Trophoblast cell (in vitro differentiated cells and primary cell): Measurements from ENCODE around the gene POLRMT.

Source experiments
- DNase-seq, 2 donors: peaks; one replicate each; pipeline ENCODE4 v3.0.0-alpha.2; 2016
- H2AFZ ChIP-seq: 2 replicates; pipeline ENCODE4 v1.6.1; 2013; ENCODE audit warnings: low read length, moderate library complexity, mild to moderate bottlenecking; ENCODE audit not compliant: insufficient read depth, poor library complexity
- H2AK5ac ChIP-seq: 2 replicates; pipeline ENCODE4 v1.6.1; 2013; ENCODE audit warnings: mild to moderate bottlenecking, low read length
- H2BK120ac ChIP-seq: 2 replicates; pipeline ENCODE4 v1.6.1; 2013; ENCODE audit warnings: low read length, mild to moderate bottlenecking, moderate library complexity; ENCODE audit not compliant: insufficient read depth, poor library complexity
- H2BK12ac ChIP-seq: 2 replicates; pipeline ENCODE4 v1.6.1; 2013; ENCODE audit warnings: mild to moderate bottlenecking, low read length, moderate library complexity
- H2BK5ac ChIP-seq: 2 replicates; pipeline ENCODE4 v1.6.1; 2013; ENCODE audit warnings: low read length, low read depth, moderate library complexity, mild to moderate bottlenecking; ENCODE audit not compliant: poor library complexity
- H3K14ac ChIP-seq: 2 replicates; pipeline ENCODE4 v1.6.1; 2013; ENCODE audit warnings: mild to moderate bottlenecking, low read length
- H3K18ac ChIP-seq: 2 replicates; pipeline ENCODE4 v1.6.1; 2013; ENCODE audit warnings: mild to moderate bottlenecking, low read length
- H3K23ac ChIP-seq: 2 replicates; pipeline ENCODE4 v1.6.1; 2013; ENCODE audit warnings: low read length
- H3K27ac ChIP-seq: 2 replicates; pipeline ENCODE4 v1.5.1; 2013; ENCODE audit warnings: low read depth, mild to moderate bottlenecking, inconsistent platforms, low read length, moderate library complexity
- H3K27me3 ChIP-seq: 2 replicates; pipeline ENCODE4 v1.6.1; 2013; ENCODE audit warnings: inconsistent platforms, mild to moderate bottlenecking, low read length, moderate library complexity; ENCODE audit not compliant: insufficient read depth
- H3K36me3 ChIP-seq, 2 experiments: 1 replicate in 1 of 2; 2 replicates in 1 of 2; pipeline ENCODE4 v1.6.1; 2013; ENCODE audit warnings: low read length in 2 of 2, mild to moderate bottlenecking in 2 of 2, moderate library complexity in 1 of 2; ENCODE audit not compliant: insufficient read depth in 2 of 2, control insufficient read depth in 1 of 2
- H3K4ac ChIP-seq: 2 replicates; pipeline ENCODE4 v1.6.1; 2013; ENCODE audit warnings: low read depth, mild to moderate bottlenecking, low read length, moderate library complexity
- H3K4me1 ChIP-seq, 2 experiments: 1 replicate in 1 of 2; 2 replicates in 1 of 2; pipeline ENCODE4 v1.6.1; 2013; ENCODE audit warnings: low read length in 2 of 2, mild to moderate bottlenecking in 2 of 2, moderate library complexity in 1 of 2; ENCODE audit not compliant: insufficient read depth in 2 of 2, control insufficient read depth in 1 of 2
- H3K4me2 ChIP-seq: 2 replicates; pipeline ENCODE4 v1.6.1; 2013; ENCODE audit warnings: inconsistent platforms, mild to moderate bottlenecking, low read length, moderate library complexity
- H3K4me3 ChIP-seq: 2 replicates; pipeline ENCODE4 v1.5.1; 2013; ENCODE audit warnings: mild to moderate bottlenecking, low read depth, low read length, inconsistent platforms
- H3K79me1 ChIP-seq: one replicate; pipeline ENCODE4 v1.6.1; 2013; ENCODE audit warnings: low read length
- H3K79me2 ChIP-seq: 2 replicates; pipeline ENCODE4 v1.6.1; 2013; ENCODE audit warnings: low read length, mild to moderate bottlenecking; ENCODE audit not compliant: control insufficient read depth, insufficient read depth, poor library complexity
- H3K9ac ChIP-seq: 2 replicates; pipeline ENCODE4 v1.6.1; 2013; ENCODE audit warnings: mild to moderate bottlenecking, low read length
- H3K9me3 ChIP-seq: 2 replicates; pipeline ENCODE4 v1.6.1; 2013; ENCODE audit warnings: low read depth, mild to moderate bottlenecking, control low read depth, inconsistent platforms, low read length; ENCODE audit not compliant: insufficient read depth
- H4K12ac ChIP-seq: 2 replicates; pipeline ENCODE4 v1.6.1; 2013; ENCODE audit warnings: low read depth, mild to moderate bottlenecking, low read length, moderate library complexity
- H4K8ac ChIP-seq: 2 replicates; pipeline ENCODE4 v1.6.1; 2013; ENCODE audit warnings: low read depth, mild to moderate bottlenecking, low read length, moderate library complexity
- H4K91ac ChIP-seq: one replicate; pipeline ENCODE4 v1.6.1; 2013; ENCODE audit warnings: low read depth, mild to moderate bottlenecking, low read length, moderate library complexity
- WGBS: extraction: QIAGEN DNeasy Blood & Tissue Kit; methylation state at CpG from one replicate; pipeline ENCODE4 v1.1.7; 2013; ENCODE audit warnings: missing lambda C conversion rate; ENCODE audit not compliant: insufficient read length, insufficient coverage; ENCODE audit errors: extremely low coverage; 5-methylcytosine and 5-hydroxymethylcytosine counted together

The POLRMT gene

DNA sequence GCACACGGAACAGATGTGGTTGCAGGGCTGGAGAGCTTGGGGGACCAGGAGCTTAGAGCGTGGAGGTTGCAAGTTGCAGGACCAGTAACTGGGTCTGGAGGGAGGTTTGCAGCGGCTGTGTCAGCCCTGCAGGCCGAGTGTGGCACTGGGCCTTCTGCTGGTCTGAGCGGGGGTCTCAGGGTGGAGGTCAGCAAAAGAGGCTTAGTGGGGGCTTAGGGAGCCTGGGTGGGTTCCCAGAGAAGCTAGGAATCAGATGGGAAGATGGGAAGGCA, 49.4 kb downstream of the POLRMT start:
- Histone ChIP-seq H3K9me3 (peaks cover 7% of the 10 kb centered on the region), H2BK5ac (no peak overlapping the region), H2AK5ac (no peak overlapping the region), H3K23ac (no peak overlapping the region), H4K8ac (no peak overlapping the region), H3K4me2 (no peak overlapping the region), H3K4ac (no peak overlapping the region), H3K27ac (no peak overlapping the region), H3K18ac (no peak overlapping the region), H2BK120ac (no peak overlapping the region), H3K79me2 (no peaks in the 10 kb centered on the region), H3K4me3 (no peak overlapping the region), H3K14ac (no peak overlapping the region), H4K91ac (no peak overlapping the region), H3K79me1 (no peaks in the 10 kb centered on the region), H2AFZ (no peak overlapping the region), H3K27me3 (peaks cover 9% of the 10 kb centered on the region), H2BK12ac (no peak overlapping the region), H3K9ac (no peak overlapping the region), H4K12ac (no peak overlapping the region), H3K4me1 (no peaks in the 10 kb centered on the region), H3K36me3 (peaks cover 43 to 46% of the 10 kb centered on the region in 2 experiments)
- no CpG with 5 or more reads among the region's 5 CpGs for WGBS
- DNase-seq, result no peak

DNA sequence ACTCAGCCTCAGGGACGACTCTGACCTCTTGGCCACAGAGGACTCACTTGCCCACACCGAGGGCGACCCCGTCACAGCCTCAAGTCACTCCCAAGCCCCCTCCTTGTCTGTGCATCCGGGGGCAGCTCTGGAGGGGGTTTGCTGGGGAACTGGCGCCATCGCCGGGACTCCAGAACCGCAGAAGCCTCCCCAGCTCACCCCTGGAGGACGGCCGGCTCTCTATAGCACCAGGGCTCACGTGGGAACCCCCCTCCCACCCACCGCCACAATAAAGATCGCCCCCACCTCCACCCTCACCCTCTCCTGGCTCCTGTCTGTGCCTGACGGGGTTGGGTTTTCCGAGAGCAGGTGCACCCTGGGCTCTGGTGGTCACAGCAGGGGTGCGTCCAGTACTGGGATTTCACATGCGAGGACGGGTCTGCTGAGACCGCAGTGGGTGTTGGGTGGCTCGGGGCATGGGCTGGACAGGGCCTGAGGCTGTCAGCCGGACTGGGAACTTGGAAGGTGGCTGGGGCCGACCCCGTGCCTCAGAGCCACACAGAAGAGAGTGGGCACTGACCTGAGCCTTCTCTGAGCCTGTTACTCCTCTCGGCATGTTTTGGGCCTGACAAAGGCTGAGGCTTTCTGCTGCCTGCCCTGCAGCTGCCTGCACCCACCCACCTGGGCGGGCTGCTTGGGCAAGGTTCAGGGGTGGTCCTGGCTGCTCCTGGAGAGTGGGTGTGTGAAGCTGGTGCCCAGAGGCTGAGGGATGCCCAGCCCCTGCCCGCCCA, 50.0 kb downstream of the POLRMT start:
- Histone ChIP-seq H3K9me3 (peaks cover 3% of the 10 kb centered on the region), H3K79me1 (no peaks in the 10 kb centered on the region), H3K14ac (no peak overlapping the region), H2BK120ac (no peak overlapping the region), H4K8ac (no peak overlapping the region), H3K4me3 (no peak overlapping the region), H3K4me1 (no peaks in the 10 kb centered on the region), H2AFZ (no peak overlapping the region), H4K91ac (no peak overlapping the region), H3K36me3 (peaks cover 43 to 49% of the 10 kb centered on the region in 2 experiments), H3K4me2 (no peak overlapping the region), H3K4ac (no peak overlapping the region), H3K9ac (no peak overlapping the region), H3K23ac (no peak overlapping the region), H4K12ac (no peak overlapping the region), H3K18ac (no peak overlapping the region), H3K27me3 (peaks cover 5% of the 10 kb centered on the region), H2BK12ac (no peak overlapping the region), H3K79me2 (no peaks in the 10 kb centered on the region), H2AK5ac (no peak overlapping the region), H2BK5ac (no peak overlapping the region), H3K27ac (no peak overlapping the region)
- no peak for DNase-seq
- no CpG with 5 or more reads among the region's 27 CpGs for WGBS

DNA sequence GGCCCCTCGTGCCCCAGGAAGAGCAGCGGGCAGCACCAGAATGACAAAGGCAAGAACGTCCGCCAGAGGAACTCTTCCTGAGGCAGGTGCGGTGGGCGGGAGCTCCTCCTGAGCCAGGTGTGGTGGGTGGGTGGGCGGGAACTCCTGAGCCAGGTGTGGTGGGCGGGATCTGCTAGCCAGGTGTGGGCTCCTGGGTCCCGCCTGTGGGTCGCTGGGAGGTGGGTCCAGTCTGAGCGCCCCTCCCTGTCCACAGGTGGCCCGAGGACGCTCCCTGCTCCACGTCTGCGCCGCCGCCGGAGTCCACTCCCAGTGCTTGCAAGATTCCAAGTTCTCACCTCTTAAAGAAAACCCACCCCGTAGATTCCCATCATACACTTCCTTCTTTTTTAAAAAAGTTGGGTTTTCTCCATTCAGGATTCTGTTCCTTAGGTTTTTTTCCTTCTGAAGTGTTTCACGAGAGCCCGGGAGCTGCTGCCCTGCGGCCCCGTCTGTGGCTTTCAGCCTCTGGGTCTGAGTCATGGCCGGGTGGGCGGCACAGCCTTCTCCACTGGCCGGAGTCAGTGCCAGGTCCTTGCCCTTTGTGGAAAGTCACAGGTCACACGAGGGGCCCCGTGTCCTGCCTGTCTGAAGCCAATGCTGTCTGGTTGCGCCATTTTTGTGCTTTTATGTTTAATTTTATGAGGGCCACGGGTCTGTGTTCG, 50.7 kb downstream of the POLRMT start:
- Histone ChIP-seq H3K18ac (no peak overlapping the region), H3K9me3 (peaks cover 3% of the 10 kb centered on the region), H3K23ac (no peak overlapping the region), H3K79me2 (peaks cover 5% of the 10 kb centered on the region), H2BK5ac (no peak overlapping the region), H3K36me3 (peaks cover 48 to 56% of the 10 kb centered on the region in 2 experiments), H2AK5ac (no peak overlapping the region), H2BK120ac (no peak overlapping the region), H4K12ac (no peak overlapping the region), H4K91ac (no peak overlapping the region), H3K4me2 (no peak overlapping the region), H3K4me3 (no peak overlapping the region), H3K4me1 (no peaks in the 10 kb centered on the region), H3K14ac (no peak overlapping the region), H3K27ac (no peak overlapping the region), H3K4ac (no peak overlapping the region), H2BK12ac (no peak overlapping the region), H4K8ac (no peak overlapping the region), H3K79me1 (no peaks in the 10 kb centered on the region), H2AFZ (no peak overlapping the region), H3K27me3 (no peaks in the 10 kb centered on the region), H3K9ac (no peak overlapping the region)
- peak in 1 of 2 donors; percentile 29 for DNase-seq
- no CpG with 5 or more reads among the region's 31 CpGs for WGBS

DNA sequence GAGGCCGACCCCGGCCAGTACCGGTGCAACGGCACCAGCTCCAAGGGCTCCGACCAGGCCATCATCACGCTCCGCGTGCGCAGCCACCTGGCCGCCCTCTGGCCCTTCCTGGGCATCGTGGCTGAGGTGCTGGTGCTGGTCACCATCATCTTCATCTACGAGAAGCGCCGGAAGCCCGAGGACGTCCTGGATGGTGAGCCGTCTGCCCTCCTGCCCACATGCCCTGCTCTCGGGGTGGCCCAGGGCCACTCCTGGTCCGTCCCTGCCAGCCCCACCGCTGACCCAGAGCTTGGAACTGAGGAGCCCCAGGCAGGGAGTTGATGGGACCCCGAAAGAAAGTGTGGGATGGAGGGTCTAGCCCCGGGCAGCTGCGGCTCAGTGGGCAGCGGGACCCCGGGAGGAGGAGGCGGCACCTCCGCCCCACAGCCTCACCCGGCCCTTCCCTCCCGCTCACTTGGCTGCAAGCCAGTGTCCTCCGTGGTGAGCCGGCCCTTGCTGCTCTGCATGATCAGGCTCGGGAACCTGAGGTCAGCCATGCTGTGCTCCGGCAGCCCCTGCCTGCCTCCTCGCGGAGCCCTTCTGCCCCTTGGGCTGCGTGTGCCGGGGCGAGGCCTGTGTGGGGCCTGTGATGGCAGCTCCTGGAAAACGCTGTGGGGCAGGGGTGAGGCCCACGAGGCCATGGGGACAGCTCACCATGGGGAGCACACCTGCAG, 51.8 kb downstream of the POLRMT start:
- no CpG with 5 or more reads among the region's 40 CpGs for WGBS
- H3K9me3 ChIP-seq, result peaks cover 3% of the 10 kb centered on the region

More for the DNA sequence above, 51.8 kb downstream of the POLRMT start:
- no peak overlapping the region for H3K23ac ChIP-seq
- no peak overlapping the region for H3K4me2 ChIP-seq
- H4K91ac ChIP-seq, result no peak overlapping the region
- H3K18ac ChIP-seq, result no peak overlapping the region
- no peak overlapping the region for H4K8ac ChIP-seq
- peaks cover 15% of the 10 kb centered on the region for H3K79me2 ChIP-seq
- H3K79me1 ChIP-seq, result no peaks in the 10 kb centered on the region
- no peak overlapping the region for H2BK120ac ChIP-seq
- H3K27me3 ChIP-seq, result no peaks in the 10 kb centered on the region
- no peak overlapping the region for H3K4ac ChIP-seq
- H3K4me1 ChIP-seq, result peaks cover 0 to 3% of the 10 kb centered on the region in 2 experiments
- H3K36me3 ChIP-seq, result peaks cover 58 to 67% of the 10 kb centered on the region in 2 experiments
- DNase-seq, result no peak
- H2AFZ ChIP-seq, result no peak overlapping the region
- no peak overlapping the region for H3K4me3 ChIP-seq
- no peak overlapping the region for H2BK5ac ChIP-seq
- H3K27ac ChIP-seq, result no peak overlapping the region
- H2AK5ac ChIP-seq, result no peak overlapping the region
- H3K9ac ChIP-seq, result no peak overlapping the region
- H3K14ac ChIP-seq, result no peak overlapping the region
- H4K12ac ChIP-seq, result no peak overlapping the region
- H2BK12ac ChIP-seq, result no peak overlapping the region
